Smooth muscle cell (in vitro differentiated cells): ENCODE data around the gene PARVB. TPM values are rescaled to one million over a fixed set of nuclear protein-coding genes. Genes with fewer than 3 reads are reported as not detected.

Experiments used
- DNase-seq: peaks from one replicate; lab custom pipeline; 2025; ENCODE audit not compliant: unreplicated experiment; lab: John Stamatoyannopoulos, UW
- H2AFZ ChIP-seq: fragments of 200-600 bp; sonication (generic); 2 replicates; pipeline ENCODE4 v1.6.0; 2016; ENCODE audit warnings: antibody characterized with exemption, low read depth, mild to moderate bottlenecking
- H3F3A ChIP-seq: fragments of 200-600 bp; sonication (generic); 2 replicates; pipeline ENCODE4 v1.6.0; 2017; ENCODE audit warnings: antibody characterized with exemption, low read depth
- H3K27ac ChIP-seq: fragments of 200-600 bp; sonication (generic); 2 replicates; pipeline ENCODE4 v1.5.1; 2016; ENCODE audit warnings: low read depth, mild to moderate bottlenecking
- H3K27me3 ChIP-seq: fragments of 200-600 bp; sonication (generic); 2 replicates; pipeline ENCODE4 v1.6.1; 2016; ENCODE audit warnings: low read depth, mild to moderate bottlenecking
- H3K36me3 ChIP-seq: fragments of 200-600 bp; sonication (generic); 2 replicates; pipeline ENCODE4 v1.5.1; 2016; ENCODE audit warnings: low read depth
- H3K4me1 ChIP-seq: fragments of 200-600 bp; sonication (generic); 2 replicates; pipeline ENCODE4 v1.5.1; 2016; ENCODE audit warnings: low read depth
- H3K4me2 ChIP-seq: fragments of 200-600 bp; sonication (generic); 2 replicates; pipeline ENCODE4 v1.6.0; 2016; ENCODE audit warnings: mild to moderate bottlenecking
- H3K4me3 ChIP-seq: fragments of 200-600 bp; sonication (generic); 2 replicates; pipeline ENCODE4 v1.5.1; 2016; ENCODE audit warnings: mild to moderate bottlenecking
- H3K79me2 ChIP-seq: fragments of 200-600 bp; sonication (generic); 2 replicates; pipeline ENCODE4 v1.6.0; 2016; ENCODE audit warnings: low read depth, mild to moderate bottlenecking
- H3K9ac ChIP-seq: fragments of 200-600 bp; sonication (generic); 2 replicates; pipeline ENCODE4 v1.6.0; 2016; ENCODE audit warnings: low read depth
- H3K9me3 ChIP-seq: fragments of 200-600 bp; sonication (generic); replicated peaks from 2 replicates; pipeline ENCODE4 v1.5.1; 2016; ENCODE audit warnings: low read depth
- H4K20me1 ChIP-seq: fragments of 200-600 bp; sonication (generic); 2 replicates; pipeline ENCODE4 v1.6.0; 2016; ENCODE audit warnings: low read depth
- CTCF ChIP-seq: fragments of 200-600 bp; sonication (generic); IDR thresholded peaks from 2 replicates; pipeline ENCODE4 v1.5.1; 2017; ENCODE audit warnings: borderline replicate concordance, mild to moderate bottlenecking, antibody characterized with exemption; ENCODE audit not compliant: insufficient read depth, poor library complexity, severe bottlenecking
- WGBS: methylation state at CpG from one replicate; pipeline ENCODE4 v1.1.7; 2016; ENCODE audit warnings: low lambda C conversion rate; 5-methylcytosine and 5-hydroxymethylcytosine counted together
- polyA plus RNA-seq: library from polyadenylated mRNA; unstranded; fragments of >200 nt; fragmentation: Nextera tagmentation; extraction: Ambion mirVana; gene quantifications from 2 replicates; pipeline ENCODE4 v1.2.1, GENCODE V29; 2016
- total RNA-seq: library from RNA; depleted of rRNA; stranded (reverse); fragments of >200 nt; gene quantifications from 2 replicates; pipeline ENCODE4 v1.2.3, GENCODE V29; 2014

PARVB gene
- total and polyA plus RNA-seq, 2 experiments from 2014 or later = 35.1 to 36.6 TPM

GRCh38 chr22:44133901-44134571 lies 109.9 kb downstream of the PARVB start:
- Histone ChIP-seq H3K36me3 (peaks cover 22% of the 10 kb centered on the region), H3K9me3 (no peaks in the 10 kb centered on the region), H3K4me3 (no peak overlapping the region), H3K9ac (no peak overlapping the region), H3K4me2 (no peak overlapping the region), H4K20me1 (peaks cover 12% of the 10 kb centered on the region), H3K27me3 (no peaks in the 10 kb centered on the region), H3K27ac (no peak overlapping the region), H3K4me1 (no peaks in the 10 kb centered on the region), H3K79me2 (no peaks in the 10 kb centered on the region), H2AFZ (no peak overlapping the region), H3F3A (no peaks in the 10 kb centered on the region)
- no peak for TF ChIP-seq CTCF
- WGBS = 94% methylated on average over 21 of the region's 21 CpGs
- DNase-seq = no peak

DNA sequence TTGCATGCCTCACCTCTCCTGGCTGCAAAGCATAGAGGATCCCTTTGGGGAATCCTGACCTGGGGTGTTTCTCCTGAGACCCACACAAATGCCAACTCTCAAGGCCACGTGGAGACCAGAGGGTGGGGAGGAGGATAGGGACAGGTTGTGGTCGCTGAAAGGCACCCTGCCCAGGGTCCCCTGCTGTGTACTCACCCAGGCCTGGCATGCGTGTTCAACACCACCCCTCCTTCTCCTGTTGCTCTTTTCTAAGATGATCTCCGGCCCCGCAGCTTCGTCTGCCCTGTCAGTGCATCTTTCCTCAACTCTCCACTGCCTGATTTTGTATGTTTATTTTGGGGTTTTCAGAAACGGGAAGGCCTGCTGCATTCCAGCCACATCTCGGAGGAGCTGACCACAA lies 112.0 kb downstream of the PARVB start:
- Histone ChIP-seq H3K4me1 (no peaks in the 10 kb centered on the region), H3K27ac (no peak overlapping the region), H3K9me3 (no peaks in the 10 kb centered on the region), H2AFZ (no peak overlapping the region), H3K9ac (no peak overlapping the region), H3F3A (no peaks in the 10 kb centered on the region), H3K36me3 (peaks cover 22% of the 10 kb centered on the region), H3K4me3 (no peak overlapping the region), H3K4me2 (no peak overlapping the region), H3K79me2 (no peaks in the 10 kb centered on the region), H4K20me1 (no peaks in the 10 kb centered on the region), H3K27me3 (no peaks in the 10 kb centered on the region)
- TF ChIP-seq CTCF = no peak
- no peak for DNase-seq
- WGBS = 96% methylated on average over 8 of the region's 8 CpGs

DNA sequence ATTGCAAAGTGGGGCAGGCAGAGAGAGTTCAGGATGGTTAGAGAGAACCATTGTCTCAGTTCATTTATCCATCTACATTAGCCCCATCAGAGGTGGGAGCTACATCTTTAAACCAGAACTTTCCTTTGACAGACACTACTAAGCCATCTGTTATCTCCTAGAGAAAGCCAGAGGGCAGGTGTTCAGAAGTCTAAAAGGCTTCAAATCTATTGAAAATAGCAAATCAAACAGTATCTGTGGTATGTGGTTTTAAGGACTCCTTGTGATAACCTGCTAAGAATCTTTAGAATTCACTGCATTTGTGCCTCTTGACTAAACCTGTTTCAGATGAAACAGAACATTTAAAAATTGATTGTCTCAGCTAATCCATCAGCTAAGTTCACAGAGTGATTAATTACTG lies 112.7 kb downstream of the PARVB start:
- no peak for DNase-seq
- H3F3A ChIP-seq = no peaks in the 10 kb centered on the region
- no peak overlapping the region for H3K4me2 ChIP-seq
- H3K27ac ChIP-seq = no peak overlapping the region
- no peaks in the 10 kb centered on the region for H3K9me3 ChIP-seq
- no peak overlapping the region for H2AFZ ChIP-seq
- H4K20me1 ChIP-seq = no peaks in the 10 kb centered on the region
- no peaks in the 10 kb centered on the region for H3K27me3 ChIP-seq
- H3K4me3 ChIP-seq = no peak overlapping the region
- no peaks in the 10 kb centered on the region for H3K4me1 ChIP-seq
- no peaks in the 10 kb centered on the region for H3K79me2 ChIP-seq
- no peak for TF ChIP-seq CTCF
- peaks cover 22% of the 10 kb centered on the region for H3K36me3 ChIP-seq
- no peak overlapping the region for H3K9ac ChIP-seq

- Histone ChIP-seq H2AFZ (no peak overlapping the region), H3K27ac (no peak overlapping the region), H3K4me2 (no peak overlapping the region), H3K9me3 (no peaks in the 10 kb centered on the region), H3K9ac (no peak overlapping the region), H3K27me3 (no peaks in the 10 kb centered on the region), H3K79me2 (no peaks in the 10 kb centered on the region), H3K36me3 (peaks cover 22% of the 10 kb centered on the region), H3K4me3 (no peak overlapping the region), H3F3A (no peaks in the 10 kb centered on the region), H4K20me1 (no peaks in the 10 kb centered on the region), H3K4me1 (no peaks in the 10 kb centered on the region)
- no peak for DNase-seq
- 100% methylated on average over 3 of the region's 3 CpGs for WGBS
- TF ChIP-seq CTCF = no peak
Observed at GRCh38 chr22:44137415-44137814, 113.3 kb downstream of the PARVB start.
